Measurements from ENCODE around the gene FLNC. TPM values are rescaled to one million over a fixed set of nuclear protein-coding genes. Genes with fewer than 3 reads are reported as not detected.

Gene FLNC
- total and polyA plus RNA-seq, 3 donors from 2014 or later = 8.8 to 21.4 (median 14.4) TPM

GRCh38 chr7:128877756-128878120 is 47.5 kb downstream of the FLNC start:
- no peaks in the 10 kb centered on the region for H3K9me3 ChIP-seq
- no peaks in the 10 kb centered on the region for H3K27me3 ChIP-seq
- H3K4me3 ChIP-seq = no peak overlapping the region
- no peak overlapping the region for H3K27ac ChIP-seq
- no peak for DNase-seq
- TF ChIP-seq CTCF (IDR thresholded peaks at IDR 0.05) = no peak
- no peak for TF ChIP-seq POLR2A (IDR thresholded peaks at IDR 0.05)
- H3K36me3 ChIP-seq (ENCODE audit: low read depth, missing control alignments) = no peaks in the 10 kb centered on the region
- 83 to 88% methylated on average over 3 to 4 of the region's 4 CpGs for WGBS, 2 donors
- intact Hi-C loops (cut with DNase I; ENCODE audit: low total_unique reads) = loop anchor here (10.0 kb wide), 1 partner anchor 113 kb away; no protein-coding TSS in a partner anchor
- no peaks in the 10 kb centered on the region for H3K4me1 ChIP-seq

GRCh38 chr7:128878226-128879105 is 48.3 kb downstream of the FLNC start:
- TF ChIP-seq POLR2A (IDR thresholded peaks at IDR 0.05) (no peak), CTCF (IDR thresholded peaks at IDR 0.05) (no peak)
- Histone ChIP-seq H3K4me3 (no peak overlapping the region), H3K4me1 (no peaks in the 10 kb centered on the region), H3K9me3 (no peaks in the 10 kb centered on the region), H3K36me3 (ENCODE audit: low read depth, missing control alignments) (no peaks in the 10 kb centered on the region), H3K27me3 (no peaks in the 10 kb centered on the region), H3K27ac (no peak overlapping the region)
- intact Hi-C loops (cut with DNase I; ENCODE audit: low total_unique reads) = loop anchor here (10.0 kb wide), 1 partner anchor 114 kb away; no protein-coding TSS in a partner anchor
- no peak for DNase-seq
- WGBS, 2 donors = 91 to 95% methylated on average over 13 to 14 of the region's 14 CpGs

- DNase-seq = no peak
- Histone ChIP-seq H3K27ac (no peak overlapping the region), H3K36me3 (ENCODE audit: low read depth, missing control alignments) (no peaks in the 10 kb centered on the region), H3K27me3 (no peaks in the 10 kb centered on the region), H3K4me1 (no peaks in the 10 kb centered on the region), H3K4me3 (no peak overlapping the region), H3K9me3 (no peaks in the 10 kb centered on the region)
- TF ChIP-seq CTCF (IDR thresholded peaks at IDR 0.05) (no peak), POLR2A (IDR thresholded peaks at IDR 0.05) (no peak)
- intact Hi-C loops (cut with DNase I; ENCODE audit: low total_unique reads) = loop anchor here (10.0 kb wide), 1 partner anchor 115 kb away; no protein-coding TSS in a partner anchor
- 81 to 90% methylated on average over 10 to 19 of the region's 19 CpGs for WGBS, 2 donors
These were observed 49.3 kb downstream of the FLNC start for GRCh38 chr7:128879461-128879938.

GRCh38 chr7:128879939-128880746 is 49.9 kb downstream of the FLNC start:
- no peak overlapping the region for H3K4me3 ChIP-seq
- H3K27ac ChIP-seq = no peak overlapping the region
- no peaks in the 10 kb centered on the region for H3K9me3 ChIP-seq
- H3K36me3 ChIP-seq (ENCODE audit: low read depth, missing control alignments) = no peaks in the 10 kb centered on the region
- peak; percentile 34 to 63 (median 57) for TF ChIP-seq CTCF (IDR thresholded peaks at IDR 0.05)
- no peak for TF ChIP-seq POLR2A (IDR thresholded peaks at IDR 0.05)
- intact Hi-C loops (cut with DNase I; ENCODE audit: low total_unique reads) = loop anchor here (10.0 kb wide), 2 partner anchors 115 to 265 kb away; no protein-coding TSS in a partner anchor
- WGBS, 2 donors = 48 to 60% methylated on average over 4 to 31 of the region's 31 CpGs
- no peaks in the 10 kb centered on the region for H3K27me3 ChIP-seq
- H3K4me1 ChIP-seq = no peaks in the 10 kb centered on the region
- DNase-seq = peak; percentile 75

Data from testis (tissue), 3 donors.